OCI-LY3 (cell line): ENCODE results near the gene LRRC8E.

Source experiments
- H2AFZ ChIP-seq: fragments of 200-600, 300-600 bp; shearing (Covaris generic); 2 replicates; pipeline ENCODE4 v1.6.0; 2014; ENCODE audit warnings: antibody characterized with exemption, low read depth, low read length
- H3K27ac ChIP-seq: fragments of 200-600, 300-600 bp; sonication (generic); 2 replicates; pipeline ENCODE4 v1.5.1; 2014; ENCODE audit warnings: mild to moderate bottlenecking, low read length, moderate library complexity, mixed read lengths
- H3K27me3 ChIP-seq: fragments of 200-600, 300-600 bp; sonication (generic); 2 replicates; pipeline ENCODE4 v1.6.1; 2014; ENCODE audit warnings: low read depth, low read length, mixed read lengths
- H3K36me3 ChIP-seq: fragments of 200-600, 300-600 bp; sonication (generic); replicated peaks from 2 replicates; pipeline ENCODE3; 2014; ENCODE audit warnings: low read depth, low read length, mixed read lengths
- H3K4me1 ChIP-seq: fragments of 300-600, 200-600 bp; sonication (generic); 2 replicates; pipeline ENCODE4 v1.6.1; 2014; ENCODE audit warnings: low read length, mixed read lengths
- H3K4me2 ChIP-seq: fragments of 200-600, 300-600 bp; sonication (generic); 2 replicates; pipeline ENCODE4 v1.6.1; 2014; ENCODE audit warnings: low read length, mixed read lengths
- H3K4me3 ChIP-seq: fragments of 300-600, 200-600 bp; sonication (generic); 2 replicates; pipeline ENCODE4 v1.5.1; 2014; ENCODE audit warnings: antibody characterized with exemption, mild to moderate bottlenecking, low read length, moderate library complexity
- H3K79me2 ChIP-seq: fragments of 300-600, 200-600 bp; shearing (Covaris generic); 2 replicates; pipeline ENCODE4 v1.6.1; 2014; ENCODE audit warnings: mild to moderate bottlenecking, low read length, mixed read lengths
- H3K9ac ChIP-seq: fragments of 300-600, 200-600 bp; shearing (Covaris generic); 2 replicates; pipeline ENCODE4 v1.6.0; 2014; ENCODE audit warnings: mild to moderate bottlenecking, low read length, moderate library complexity
- H3K9me3 ChIP-seq: fragments of 200-600, 300-600 bp; shearing (Covaris generic); 2 replicates; pipeline ENCODE4 v1.6.1; 2014; ENCODE audit warnings: low read length, mixed read lengths; ENCODE audit not compliant: insufficient read depth
- H4K20me1 ChIP-seq: fragments of 200-600, 300-600 bp; sonication (generic); 2 replicates; pipeline ENCODE4 v1.6.1; 2016; ENCODE audit warnings: low read length, mixed read lengths; ENCODE audit not compliant: insufficient read depth
- CTCF ChIP-seq: fragments of 200-600, 300-600 bp; sonication (generic); IDR thresholded peaks from 2 replicates; pipeline ENCODE4 v1.5.1; 2014; ENCODE audit warnings: antibody characterized with exemption, low read length, low read depth
- EZH2phosphoT487 ChIP-seq: fragments of 200-600 bp; shearing (Covaris generic); IDR thresholded peaks from 2 replicates; pipeline ENCODE4 v1.6.1; 2018; ENCODE audit warnings: antibody characterized with exemption, mixed run types, low read depth

LRRC8E gene

GRCh38 chr19:7849631-7849999, 38.7 kb upstream of the LRRC8E start:
- Histone ChIP-seq H3K27me3 (no peaks in the 10 kb centered on the region), H3K27ac (no peak overlapping the region), H4K20me1 (no peaks in the 10 kb centered on the region), H2AFZ (no peak overlapping the region), H3K9ac (no peak overlapping the region), H3K4me1 (no peaks in the 10 kb centered on the region), H3K4me3 (no peak overlapping the region), H3K79me2 (no peaks in the 10 kb centered on the region), H3K9me3 (no peaks in the 10 kb centered on the region), H3K4me2 (no peak overlapping the region), H3K36me3 (no peaks in the 10 kb centered on the region)
- TF ChIP-seq EZH2phosphoT487 (no peak), CTCF (no peak)

GRCh38 chr19:7850000-7850813, 38.1 kb upstream of the LRRC8E start:
- Histone ChIP-seq H3K4me1 (no peaks in the 10 kb centered on the region), H3K4me3 (no peak overlapping the region), H3K36me3 (no peaks in the 10 kb centered on the region), H3K79me2 (no peaks in the 10 kb centered on the region), H4K20me1 (no peaks in the 10 kb centered on the region), H3K27ac (no peak overlapping the region), H3K9me3 (no peaks in the 10 kb centered on the region), H3K9ac (no peak overlapping the region), H3K4me2 (no peak overlapping the region), H3K27me3 (no peaks in the 10 kb centered on the region), H2AFZ (no peak overlapping the region)
- TF ChIP-seq CTCF (no peak), EZH2phosphoT487 (no peak)

- H3K4me1 ChIP-seq, result no peaks in the 10 kb centered on the region
- H3K9ac ChIP-seq, result no peak overlapping the region
Observed at GRCh38 chr19:7850945-7851622, 37.2 kb upstream of the LRRC8E start.

More at GRCh38 chr19:7850945-7851622, 37.2 kb upstream of the LRRC8E start:
- Histone ChIP-seq H3K79me2 (no peaks in the 10 kb centered on the region), H2AFZ (no peak overlapping the region), H3K9me3 (no peaks in the 10 kb centered on the region), H3K4me3 (no peak overlapping the region), H4K20me1 (no peaks in the 10 kb centered on the region), H3K27me3 (no peaks in the 10 kb centered on the region), H3K4me2 (no peak overlapping the region), H3K36me3 (no peaks in the 10 kb centered on the region), H3K27ac (no peak overlapping the region)
- TF ChIP-seq CTCF, result no peak
- TF ChIP-seq EZH2phosphoT487, result no peak
